GM12878 (cell line): ENCODE data around the gene GAB3. TPM values are rescaled to one million over a fixed set of nuclear protein-coding genes. Genes with fewer than 3 reads are reported as not detected.

Source experiments
- ATAC-seq: fragments of 200-7000 bp; cut with Tn5 transposase; 3 replicates; pipeline ENCODE4 v1.9.1; 2020; ENCODE audit warnings: mild to moderate bottlenecking, moderate library complexity
- BruUV-seq: library from RNA; stranded (reverse); fragments of 400-500 nt; replicated peaks from 2 replicates; lab custom pipeline; 2021; lab: Mats Ljungman, UMichigan
- CTCF ChIA-PET: fragments of 300-600 bp; sonication (Branson Sonifier 250); formaldehyde crosslinking; extraction: SDS; loops from one replicate; lab custom pipeline; 2021; ENCODE audit warnings: inconsistent platforms; lab: Yijun Ruan, JAX
- POLR2A ChIA-PET: fragments of 350-600 bp; formaldehyde crosslinking; extraction: SDS; loops from one replicate; lab custom pipeline; 2021; ENCODE audit warnings: inconsistent platforms; lab: Charles Lee
- RAD21 ChIA-PET: fragments of 300-600 bp; sonication (Branson Sonifier 250); formaldehyde crosslinking; loops from one replicate; lab custom pipeline; 2023; ENCODE audit warnings: antibody characterized with exemption; ENCODE audit not compliant: unreplicated experiment; lab: Charles Lee
- SMC1A ChIA-PET: fragments of 300-600 bp; sonication (Branson Sonifier 250); formaldehyde crosslinking; loops from one replicate; lab custom pipeline; 2023; ENCODE audit not compliant: unreplicated experiment, uncharacterized antibody; lab: Charles Lee
- DNase-seq: peaks from one replicate; pipeline ENCODE4 v3.0.0-alpha.2; 2011; ENCODE audit warnings: low read depth, low spot score
- FAIRE-seq: peaks from 3 replicates; lab custom pipeline; 2011; peaks lifted over from hg19 to GRCh38; lab: Jason Lieb, UNC
- H2AFZ ChIP-seq: 2 replicates; pipeline ENCODE4 v1.6.0; 2011; ENCODE audit warnings: low read depth, low read length, control low read depth; ENCODE audit not compliant: control insufficient read depth
- H3K27ac ChIP-seq: 2 replicates; pipeline ENCODE4 v1.5.1; 2011; ENCODE audit warnings: control low read depth; ENCODE audit not compliant: control insufficient read depth, insufficient read depth
- H3K27me3 ChIP-seq, 2 experiments: replicated peaks in 1 of 2; 2 replicates each; pipeline versions ENCODE4 v1.6.0 to v1.6.1; 2011; ENCODE audit warnings: low read length in 1 of 2; ENCODE audit not compliant: control insufficient read depth in 2 of 2, insufficient read depth in 2 of 2
- H3K36me3 ChIP-seq, 2 experiments: 2 replicates each; pipeline ENCODE4 v1.5.1; 2011; ENCODE audit warnings: low read length in 1 of 2; ENCODE audit not compliant: control insufficient read depth in 2 of 2, insufficient read depth in 2 of 2
- H3K4me1 ChIP-seq: 2 replicates; pipeline ENCODE4 v1.6.1; 2011; ENCODE audit warnings: mild to moderate bottlenecking, low read length, moderate library complexity, mixed read lengths; ENCODE audit not compliant: control insufficient read depth, insufficient read depth
- H3K4me2 ChIP-seq: 2 replicates; pipeline ENCODE4 v1.6.0; 2011; ENCODE audit warnings: control low read depth; ENCODE audit not compliant: control insufficient read depth, insufficient read depth
- H3K4me3 ChIP-seq: fragments of 200-600 bp; sonication (generic); 2 replicates; pipeline ENCODE4 v1.5.1; 2016
- H3K79me2 ChIP-seq: 2 replicates; pipeline ENCODE4 v1.6.0; 2011; ENCODE audit warnings: low read length; ENCODE audit not compliant: control insufficient read depth, insufficient read depth
- H3K9ac ChIP-seq: 2 replicates; pipeline ENCODE4 v1.8.0; 2011; ENCODE audit warnings: low read length, control low read depth, mixed read lengths; ENCODE audit not compliant: control insufficient read depth, insufficient read depth
- H3K9me3 ChIP-seq: replicated peaks from 3 replicates; pipeline ENCODE4 v1.5.1; 2011; ENCODE audit warnings: mild to moderate bottlenecking, low read length; ENCODE audit not compliant: control insufficient read depth, insufficient read depth
- H4K20me1 ChIP-seq: 2 replicates; pipeline ENCODE4 v1.6.0; 2011; ENCODE audit not compliant: control insufficient read depth, insufficient read depth
- ATF2 ChIP-seq: IDR thresholded peaks from 2 replicates; pipeline ENCODE4 v1.6.1; 2012; ENCODE audit warnings: low read length, inconsistent platforms
- CBFB ChIP-seq: IDR thresholded peaks from 2 replicates; pipeline ENCODE4 v1.6.1; 2016; ENCODE audit warnings: antibody characterized with exemption, low read depth
- E2F4 ChIP-seq: IDR thresholded peaks from 2 replicates; pipeline ENCODE4 v1.6.1; 2012; ENCODE audit warnings: low read depth, low read length, improper control_type of control experiment
- FOXM1 ChIP-seq: IDR thresholded peaks from 2 replicates; pipeline ENCODE4 v1.6.1; 2012; ENCODE audit warnings: low read depth, mild to moderate bottlenecking, inconsistent platforms, low read length, moderate library complexity
- IRF4 ChIP-seq: IDR thresholded peaks from 2 replicates; pipeline ENCODE4 v1.6.1; 2011; ENCODE audit warnings: low read depth, low read length
- MEF2B ChIP-seq: fragments of 450-650 bp; IDR thresholded peaks from 2 replicates; pipeline ENCODE4 v1.6.1; 2018; ENCODE audit warnings: mild to moderate bottlenecking, moderate library complexity; ENCODE audit not compliant: partially characterized antibody, poor library complexity, severe bottlenecking
- NR2F1 ChIP-seq: fragments of 450-650 bp; conservative IDR thresholded peaks from 2 replicates; pipeline ENCODE4 v1.6.1; 2017; ENCODE audit warnings: mild to moderate bottlenecking
- PKNOX1 ChIP-seq: fragments of 450-650 bp; IDR thresholded peaks from 2 replicates; pipeline ENCODE4 v1.6.1; 2016; ENCODE audit warnings: mild to moderate bottlenecking
- POLR2AphosphoS5 ChIP-seq: IDR thresholded peaks from 2 replicates; pipeline ENCODE4 v1.6.1; 2011; ENCODE audit warnings: mild to moderate bottlenecking, low read length, inconsistent platforms
- SP1 ChIP-seq: IDR thresholded peaks from one replicate; pipeline ENCODE4 v1.6.1; 2011; ENCODE audit warnings: low read depth, low read length
- SREBF2 ChIP-seq: IDR thresholded peaks from 2 replicates; pipeline ENCODE4 v1.6.1; 2012; ENCODE audit warnings: mild to moderate bottlenecking, low read length
- SRF ChIP-seq, 2 experiments: IDR thresholded peaks; 2 replicates each; pipeline ENCODE4 v1.6.1; 2011; ENCODE audit warnings: low read depth in 2 of 2, low read length in 2 of 2, mild to moderate bottlenecking in 1 of 2, moderate library complexity in 1 of 2
- TBL1XR1 ChIP-seq: IDR thresholded peaks from 2 replicates; pipeline ENCODE4 v1.6.1; 2012; ENCODE audit warnings: low read depth, low read length, improper control_type of control experiment
- ZNF687 ChIP-seq: fragments of 450-650 bp; IDR thresholded peaks from 2 replicates; pipeline ENCODE4 v1.6.1; 2017; ENCODE audit warnings: mild to moderate bottlenecking, moderate library complexity
- WGBS: methylation state at CpG from one replicate; pipeline ENCODE4 v1.1.6; 2016; ENCODE audit warnings: low lambda C conversion rate; ENCODE audit not compliant: insufficient replicate concordance, insufficient coverage; ENCODE audit errors: missing lambda C conversion rate; 5-methylcytosine and 5-hydroxymethylcytosine counted together
- in situ Hi-C: fragments of 300-500 bp; cut with MboI; formaldehyde crosslinking; loops from 9 replicates; pipeline ENCODE4 v1.14.3; 2018; ENCODE audit warnings: mixed read lengths
- intact Hi-C: fragments of 100-400 bp; cut with micrococcal nuclease; formaldehyde crosslinking; loops from one replicate; pipeline ENCODE4 v1.14.2; 2022; ENCODE audit not compliant: unreplicated experiment
- polyA plus RNA-seq, 11 experiments: library from polyadenylated mRNA; depleted of rRNA in 4 of 11; unstranded in 6 of 11; stranded (reverse) in 5 of 11; fragments of >200 nt; fragmentation: Nextera tagmentation in 4 of 11; fragmentation: Illumina TruSeq in 1 of 11; extraction: Ambion mirVana in 4 of 11; extraction: Trizol in 1 of 11; gene quantifications; 1 replicate in 1 of 11; 2 replicates in 10 of 11; pipeline versions ENCODE4 v1.2.1 to v1.2.3, GENCODE V29; 2011 to 2016; ENCODE audit warnings: inconsistent platforms in 2 of 11, missing spikeins in 2 of 11, low read depth in 1 of 11
- total RNA-seq, 4 experiments: library from RNA; depleted of rRNA in 3 of 4; stranded (reverse); fragments of >200 nt in 3 of 4; fragmentation: Illumina TruSeq in 1 of 4; extraction: Trizol in 1 of 4; gene quantifications; 2 replicates each; pipeline versions ENCODE4 v1.2.1 to v1.2.3, GENCODE V29; 2013 to 2021

The GAB3 gene
- total and polyA plus RNA-seq, 10 of the 15 experiments (the other 5 are each of a cell fraction or from before 2014, with no cell fraction given): 0.10 to 2.0 (median 0.85) TPM

GRCh38 chrX:154738011-154738738, 12.7 kb downstream of the GAB3 start (continued):
- no peak for TF ChIP-seq E2F4
- TF ChIP-seq ATF2: no peak
- no peak for TF ChIP-seq SREBF2
- TF ChIP-seq PKNOX1: no peak

- no peak for FAIRE-seq
- intact Hi-C loops: no loop called here
- Histone ChIP-seq H3K36me3 (no peaks in the 10 kb centered on the region), H3K9ac (no peak overlapping the region)
- TF ChIP-seq SRF (IDR thresholded peaks at IDR 0.05; ENCODE audit: low read depth in 2 of 2, low read length in 2 of 2): no peak
- TF ChIP-seq CBFB: no peak
- TF ChIP-seq MEF2B: no peak
- no peak for TF ChIP-seq SP1
- no peak for TF ChIP-seq IRF4
- no peak for TF ChIP-seq TBL1XR1
- TF ChIP-seq POLR2AphosphoS5: no peak
- TF ChIP-seq FOXM1: no peak
- TF ChIP-seq ZNF687: no peak
- TF ChIP-seq NR2F1: no peak
- TF ChIP-seq, all 136 proteins: peak for 0
- in situ Hi-C loops: loop anchor here (25.0 kb wide), 1 partner anchor 150 kb away; the partner anchor contains the start of gene CTAG1A
- 54% methylated on average over 5 of the region's 5 CpGs for WGBS
- ChIA-PET SMC1A (no interaction called here), POLR2A (no interaction called here), RAD21 (no interaction called here), CTCF (no interaction called here)
- no peak overlapping the region for H2AFZ ChIP-seq
- H3K27me3 ChIP-seq: no peaks in the 10 kb centered on the region
- BruUV-seq: no TSS peak
- H3K4me2 ChIP-seq: no peak overlapping the region
- no peaks in the 10 kb centered on the region for H3K79me2 ChIP-seq
- H3K9me3 ChIP-seq: no peaks in the 10 kb centered on the region
- no peak overlapping the region for H3K27ac ChIP-seq
- ATAC-seq (no peak), DNase-seq (no peak)
- H3K4me3 ChIP-seq: no peak overlapping the region
- no peaks in the 10 kb centered on the region for H4K20me1 ChIP-seq
- H3K4me1 ChIP-seq: peaks cover 8% of the 10 kb centered on the region
These were observed 13.7 kb downstream of the GAB3 start for GRCh38 chrX:154737136-154737535.
